GM19238 (cell line): ENCODE measurements around the gene NF1.

Experiments used
- DNase-seq: peaks from one replicate; pipeline ENCODE4 v3.0.0; 2011; ENCODE audit warnings: low spot score; ENCODE audit not compliant: insufficient read length

The NF1 gene

GRCh38 chr17:31398381-31399311 lies 303.9 kb downstream of the NF1 start:
- DNase-seq = no peak

- no peak for DNase-seq
These were observed 305.7 kb downstream of the NF1 start for GRCh38 chr17:31400481-31400950.

- no peak for DNase-seq
These were observed 306.9 kb downstream of the NF1 start for GRCh38 chr17:31401456-31402254.

- DNase-seq = no peak
These were observed 309.5 kb downstream of the NF1 start for GRCh38 chr17:31404028-31404949.

- DNase-seq = no peak
These were observed 311.2 kb downstream of the NF1 start for GRCh38 chr17:31405890-31406371.

- no peak for DNase-seq
These were observed 313.8 kb downstream of the NF1 start for GRCh38 chr17:31408586-31408985.

GRCh38 chr17:31411707-31412285 lies 317.0 kb downstream of the NF1 start:
- no peak for DNase-seq

- no peak for DNase-seq
These were observed 317.7 kb downstream of the NF1 start for GRCh38 chr17:31412511-31412910.

GRCh38 chr17:31413081-31413799 lies 318.5 kb downstream of the NF1 start:
- no peak for DNase-seq

- no peak for DNase-seq
These were observed 319.2 kb downstream of the NF1 start for GRCh38 chr17:31413874-31414549.

GRCh38 chr17:31414550-31414918 lies 319.8 kb downstream of the NF1 start:
- DNase-seq = no peak

GRCh38 chr17:31415004-31415454 lies 320.3 kb downstream of the NF1 start:
- DNase-seq = no peak

- no peak for DNase-seq
These were observed 321.1 kb downstream of the NF1 start for GRCh38 chr17:31415640-31416502.

- DNase-seq = no peak
These were observed 321.7 kb downstream of the NF1 start for GRCh38 chr17:31416503-31416923.

GRCh38 chr17:31417051-31417792 lies 322.4 kb downstream of the NF1 start:
- no peak for DNase-seq

GRCh38 chr17:31418773-31419350 lies 324.1 kb downstream of the NF1 start:
- DNase-seq = no peak

- DNase-seq = no peak
These were observed 327.7 kb downstream of the NF1 start for GRCh38 chr17:31422443-31422842.
